ENCODE measurements around the gene RNF25.

RNF25 gene

DNA sequence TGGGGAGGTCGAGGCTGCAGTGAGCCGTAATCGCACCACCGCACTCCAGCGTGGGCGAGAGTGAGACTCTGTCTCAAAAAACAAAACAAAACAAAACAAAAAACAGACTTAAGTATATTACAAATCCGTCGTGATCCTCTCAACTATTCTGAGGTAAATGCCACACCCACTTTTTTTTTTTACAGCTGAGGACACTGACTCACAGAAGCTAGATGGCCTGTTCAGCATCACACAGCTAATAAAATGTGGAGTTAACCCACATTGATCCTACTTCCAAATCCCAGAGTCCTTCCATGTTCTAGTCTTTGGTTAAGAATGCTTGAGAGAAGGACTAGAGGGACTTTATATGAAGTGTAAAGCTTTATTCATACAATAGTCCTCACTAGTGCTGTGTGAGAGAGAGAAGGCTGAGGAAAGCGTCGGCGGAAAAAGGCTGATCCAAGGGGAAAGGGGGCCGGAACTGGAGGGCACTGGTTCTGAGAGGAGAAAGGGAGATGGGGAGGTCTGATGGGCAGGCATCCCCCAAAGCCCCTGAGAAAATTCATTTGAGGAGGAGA is 627 bp downstream of the RNF25 start:
- DNase-seq = no peak

- DNase-seq = no peak
Measured at GRCh38 chr2:218664653-218665052, 7.1 kb downstream of the RNF25 start.

GRCh38 chr2:218663901-218664300 is 7.9 kb downstream of the RNF25 start:
- no peak for DNase-seq

GRCh38 chr2:218662827-218663226 is 9.0 kb downstream of the RNF25 start:
- DNase-seq = no peak

DNA sequence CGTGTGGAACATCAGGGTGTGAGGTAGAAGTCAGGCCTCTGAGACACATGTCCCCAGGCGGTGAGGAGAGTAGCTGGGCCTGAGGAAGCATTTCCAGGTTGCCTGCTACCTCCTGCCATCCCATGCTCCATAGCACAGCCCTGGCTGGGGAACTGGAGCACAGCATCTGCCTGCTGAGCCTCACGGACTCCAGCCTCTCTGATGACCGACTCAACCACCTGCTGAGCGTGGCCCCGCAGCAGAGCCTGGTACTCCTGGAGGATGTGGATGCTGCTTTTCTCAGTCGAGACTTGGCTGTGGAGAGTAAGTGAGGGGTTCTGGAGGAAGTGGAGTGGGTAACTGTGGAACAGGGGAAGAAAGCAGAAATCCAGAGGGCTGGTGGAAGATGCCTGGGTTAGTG is 9.4 kb downstream of the RNF25 start:
- DNase-seq = no peak

DNA sequence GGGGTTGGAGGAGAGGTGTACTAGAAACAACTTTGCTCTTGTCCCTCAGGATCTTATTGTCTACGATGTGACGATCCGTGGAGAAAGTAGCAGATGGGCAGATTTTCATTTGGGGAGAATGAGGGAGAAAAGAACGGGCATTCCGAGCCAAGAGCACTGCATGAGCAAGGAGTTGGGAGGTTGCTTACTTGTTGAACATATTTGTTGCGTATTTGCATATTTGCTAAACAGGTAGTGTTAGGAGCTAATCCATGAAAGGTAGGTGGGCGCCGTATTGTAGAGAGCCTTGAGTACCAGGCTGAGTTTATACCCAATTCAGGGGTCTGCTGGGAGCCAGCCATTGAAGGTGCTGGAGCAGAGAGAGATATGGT is 11.8 kb downstream of the RNF25 start:
- DNase-seq = no peak

DNA sequence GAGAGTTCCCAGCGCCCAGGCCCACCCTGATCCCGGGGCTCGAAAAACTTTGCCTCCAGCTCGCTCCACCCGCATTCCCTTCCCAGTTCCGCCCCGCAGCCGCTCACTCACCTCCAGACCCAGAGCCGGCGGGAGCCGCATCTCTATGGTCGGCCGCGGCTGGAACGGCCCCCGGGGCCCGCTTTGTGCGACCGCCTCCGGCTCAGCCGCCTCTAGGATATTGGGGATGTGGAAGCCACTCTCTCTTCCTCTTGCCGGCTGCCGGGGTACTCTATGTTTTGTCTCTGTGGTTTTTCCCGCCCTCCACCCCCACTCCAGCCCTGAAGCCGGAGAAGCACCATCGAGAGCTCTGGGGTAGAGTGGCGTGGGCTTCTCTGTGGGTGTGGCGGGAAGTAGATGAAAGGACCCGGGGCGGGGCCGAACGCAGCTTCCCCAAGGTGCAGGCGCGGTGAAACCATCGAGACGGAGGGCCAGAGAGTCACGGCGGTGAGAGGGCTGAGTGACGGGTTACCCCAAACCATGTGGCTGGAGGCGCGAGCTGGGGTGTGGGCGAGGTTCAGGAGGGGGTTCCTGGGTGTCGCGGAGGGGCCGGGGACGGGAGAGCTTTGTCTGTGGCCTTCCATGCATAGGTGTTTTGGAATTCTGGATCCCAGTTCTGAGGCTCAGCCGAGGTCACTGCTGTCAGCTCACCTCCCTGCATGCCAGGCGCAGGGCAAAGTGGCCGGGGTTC is 12.4 kb downstream of the RNF25 start, which contains the start of the genes BCS1L and ZNF142:
Gene BCS1L, plus strand, starts transcription at position 426 of the 730 bp plus-strand sequence. CDS start 1,305 bp downstream, outside the sequence.
Gene ZNF142, minus strand, starts transcription at position 366 of the 730 bp plus-strand sequence. CDS start 3,194 bp downstream, outside the sequence.
- peak; percentile 68 to 94 (median 87) for DNase-seq

DNA sequence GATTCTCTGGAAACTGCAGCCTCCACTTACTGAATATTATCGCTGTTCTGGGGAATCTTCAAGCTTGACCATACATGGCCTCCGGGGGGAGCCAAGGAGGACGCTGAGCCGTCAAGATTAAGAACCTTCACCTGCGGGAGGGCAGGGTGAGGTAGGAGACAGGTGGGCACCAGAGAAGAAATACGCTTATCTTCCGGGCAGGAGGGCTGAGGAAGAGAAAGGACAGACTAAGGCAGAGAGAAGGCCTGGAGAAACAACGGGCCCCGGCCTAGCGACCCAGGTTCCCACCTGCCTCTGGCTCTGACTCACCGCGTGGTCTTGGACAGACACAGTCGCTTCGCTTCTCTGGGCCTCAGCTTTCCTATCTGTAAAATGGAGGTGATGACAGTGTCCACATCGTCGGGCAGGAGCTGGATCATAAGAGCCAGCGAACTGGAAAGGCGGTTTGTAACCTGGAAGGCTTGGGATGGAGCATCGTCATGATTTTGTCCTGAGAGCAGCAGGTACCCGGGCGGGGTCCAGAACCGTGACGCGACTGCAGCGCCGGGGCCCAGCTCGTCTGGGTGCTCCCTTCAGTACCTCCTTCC is 13.0 kb downstream of the RNF25 start:
- peak in 4 of 5 experiments; percentile 18 to 48 (median 26) for DNase-seq

DNA sequence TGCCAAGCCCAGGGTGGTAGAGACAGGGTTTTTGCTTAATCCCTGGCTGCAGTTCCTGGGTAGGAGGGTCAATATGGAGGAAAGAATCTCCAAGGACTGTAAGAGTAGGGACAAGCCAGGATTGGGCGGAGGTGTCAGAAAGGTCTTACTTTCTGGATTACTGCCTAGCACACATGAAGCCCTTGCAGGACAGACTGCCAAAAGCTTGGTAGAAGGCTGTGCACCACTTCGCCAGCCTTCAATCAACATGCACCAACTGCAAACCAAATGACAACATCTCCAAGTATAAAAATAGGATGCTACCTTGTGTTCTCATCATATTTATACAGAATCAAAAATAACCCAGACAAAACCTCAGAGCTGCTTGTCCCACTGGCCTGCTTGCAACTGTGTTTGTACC is 16.1 kb downstream of the RNF25 start:
- DNase-seq = no peak

DNA sequence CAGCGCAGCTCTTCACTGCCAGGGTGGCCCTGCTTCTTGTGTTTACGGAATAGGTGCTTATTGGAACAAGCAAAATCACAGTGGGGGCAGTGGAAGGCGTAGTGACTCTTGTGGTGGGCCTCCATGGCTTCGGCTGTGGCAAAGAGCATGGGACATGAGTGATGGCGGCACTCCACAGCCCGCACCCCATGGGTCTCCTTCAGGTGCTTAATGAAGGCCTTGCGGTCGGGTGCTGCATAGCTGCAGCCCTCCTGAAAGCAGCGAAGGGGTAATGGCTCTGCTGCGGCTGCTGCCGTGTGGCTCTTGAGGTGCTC is 23.1 kb downstream of the RNF25 start:
- no peak for DNase-seq

- DNase-seq = peak in 3 of 5 experiments; percentile 20 to 72 (median 22)
Measured at GRCh38 chr2:218648088-218648786, 23.6 kb downstream of the RNF25 start.

DNA sequence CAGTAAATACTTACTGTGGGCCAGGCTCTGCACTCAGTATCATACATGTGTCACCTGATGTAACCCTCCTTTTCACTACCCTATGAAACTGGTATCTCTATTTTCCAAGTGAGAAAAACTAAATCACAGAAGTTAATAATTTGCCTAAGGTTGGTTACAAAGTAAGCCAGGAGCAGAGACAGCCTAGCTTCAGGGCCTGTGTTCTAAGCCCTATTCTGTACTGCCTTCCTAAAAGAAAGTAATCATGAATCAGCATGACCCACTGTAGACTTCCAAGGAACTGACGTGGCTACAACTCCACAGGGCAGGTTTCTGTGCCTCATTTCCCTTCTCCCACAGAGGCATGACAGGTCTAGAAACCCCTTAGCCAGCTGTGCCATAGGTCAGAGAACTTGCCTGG is 26.7 kb downstream of the RNF25 start:
- no peak for DNase-seq

DNA sequence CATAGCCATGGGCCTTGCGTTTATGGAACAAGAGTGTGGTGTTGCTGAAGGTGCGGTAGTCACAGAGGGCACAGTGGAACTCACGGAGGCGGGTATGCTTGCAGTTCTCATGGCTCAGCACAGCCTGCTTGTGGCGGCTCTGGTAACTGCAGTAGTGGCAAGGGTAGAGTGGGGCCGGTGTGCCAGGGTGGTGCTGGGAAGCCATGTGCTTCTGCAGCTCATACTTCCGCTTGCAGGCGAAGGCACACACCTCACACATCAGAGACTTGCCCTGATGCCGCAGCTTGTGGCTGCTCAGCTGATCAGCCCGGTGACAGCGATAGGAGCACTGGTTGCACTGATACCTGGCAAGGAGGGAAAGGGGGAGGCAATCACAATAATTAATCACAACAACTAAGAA is 27.1 kb downstream of the RNF25 start:
- DNase-seq = no peak

- no peak for DNase-seq
Measured at GRCh38 chr2:218643751-218644310, 28.0 kb downstream of the RNF25 start.

GRCh38 chr2:218642786-218643185 is 29.0 kb downstream of the RNF25 start:
- no peak for DNase-seq

DNA sequence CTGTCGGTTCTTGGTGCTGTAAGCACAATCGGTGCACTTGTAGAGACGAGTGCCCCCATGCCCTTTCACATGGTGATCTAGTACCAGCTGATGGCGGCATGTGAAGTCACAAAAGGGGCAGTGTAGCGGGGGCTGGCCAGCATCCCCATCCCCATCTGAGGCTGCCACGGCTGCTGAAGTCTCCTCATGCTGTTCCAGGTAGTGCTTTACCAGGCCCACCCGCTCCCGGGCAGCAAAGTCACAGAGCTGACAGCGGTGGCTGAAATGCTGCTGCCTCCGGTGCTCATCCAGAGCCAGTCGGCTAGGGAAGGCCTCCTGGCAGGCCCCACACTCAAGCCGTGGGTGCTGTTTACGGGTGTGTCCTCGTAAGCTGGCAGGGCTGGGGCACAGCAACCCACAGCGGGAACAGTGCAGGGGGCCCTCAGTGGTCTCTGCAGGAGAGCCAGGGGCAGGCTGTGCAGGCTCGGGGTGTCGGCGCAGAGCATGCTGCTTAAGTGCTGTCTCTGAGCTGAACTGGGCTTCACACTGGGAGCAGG is 29.6 kb downstream of the RNF25 start:
- DNase-seq = no peak

DNA sequence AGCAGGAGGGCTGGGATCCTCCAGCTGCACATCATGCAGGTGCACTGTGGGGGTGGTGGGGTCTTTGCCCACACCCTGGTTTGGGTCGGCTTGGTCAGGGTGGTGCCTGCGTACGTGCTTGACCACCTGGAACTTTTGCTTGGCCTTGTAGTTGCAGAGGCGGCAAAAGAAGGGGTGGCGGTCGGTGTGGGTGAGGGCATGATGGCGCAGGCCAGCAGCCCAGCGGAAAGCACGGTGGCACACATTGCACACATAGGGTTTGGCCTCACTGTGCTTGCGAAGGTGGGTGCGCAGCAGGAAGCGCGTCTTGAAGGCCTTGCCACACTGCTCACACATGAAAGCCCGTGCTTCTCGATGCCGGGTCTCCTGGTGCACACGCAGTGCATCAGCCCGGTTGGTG is 33.4 kb downstream of the RNF25 start:
- no peak for DNase-seq

GRCh38 chr2:218635719-218636118 is 36.1 kb downstream of the RNF25 start:
- no peak for DNase-seq

DNA sequence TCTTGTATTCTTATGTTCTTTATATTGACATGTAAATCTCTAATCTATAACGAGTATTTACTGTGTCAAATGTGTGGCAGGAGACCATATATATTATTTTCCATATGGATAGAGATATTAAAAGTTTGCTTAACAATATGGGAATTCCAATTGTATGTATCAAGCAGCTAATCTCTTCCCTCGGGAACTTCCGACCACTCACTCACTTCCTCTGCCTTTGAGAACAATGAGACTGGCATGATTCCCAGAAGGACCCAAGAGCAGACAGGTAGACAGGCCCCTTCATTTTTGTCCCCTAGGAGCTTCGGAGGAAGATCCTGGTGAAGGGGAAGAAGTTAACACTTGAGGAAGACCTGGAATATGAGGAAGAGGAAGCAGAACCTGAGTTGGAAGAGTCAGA is 40.0 kb downstream of the RNF25 start:
- DNase-seq = no peak

DNA sequence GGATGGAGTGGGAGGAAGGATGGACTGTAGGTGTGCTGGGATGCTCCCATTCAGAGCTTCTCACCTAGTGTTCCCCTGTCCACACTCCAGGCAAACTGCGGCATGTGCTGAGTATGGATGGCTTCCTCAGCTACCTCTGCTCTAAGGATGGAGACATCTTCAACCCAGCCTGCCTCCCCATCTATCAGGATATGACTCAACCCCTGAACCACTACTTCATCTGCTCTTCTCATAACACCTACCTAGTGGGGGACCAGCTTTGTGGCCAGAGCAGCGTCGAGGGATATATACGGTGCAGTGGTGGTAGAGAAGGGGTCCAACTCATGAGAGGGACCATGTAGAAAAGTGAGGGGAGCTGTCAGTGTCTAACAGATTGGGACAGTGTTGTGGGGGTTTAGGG is 43.9 kb downstream of the RNF25 start:
- DNase-seq = no peak

DNA sequence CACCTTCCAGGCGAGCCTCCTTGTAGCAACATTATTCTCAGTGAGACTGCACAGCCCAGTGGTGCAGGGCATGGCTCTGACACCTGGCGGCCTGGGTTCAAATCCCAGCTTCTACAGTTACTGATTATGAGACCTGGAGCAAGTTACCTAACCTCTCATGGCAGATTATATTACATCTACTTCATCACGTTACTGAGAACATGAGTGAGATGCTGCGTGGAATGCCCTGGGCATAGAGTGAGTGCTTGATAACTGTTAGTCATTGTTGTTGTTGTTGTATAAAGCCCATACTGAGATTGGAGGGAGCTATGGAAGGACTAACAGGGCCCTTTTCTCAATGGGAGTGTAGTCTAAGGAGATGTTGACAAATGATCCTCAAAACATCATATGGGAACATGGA is 45.4 kb downstream of the RNF25 start:
- DNase-seq = no peak

GRCh38 chr2:218623366-218623705 is 48.5 kb downstream of the RNF25 start:
- no peak for DNase-seq

Data from T-helper 2 cell (primary cell).